ENCODE measurements around the gene CAMK2A.

- TF ChIP-seq CTCF (IDR thresholded peaks at IDR 0.05) (no peak), POLR2AphosphoS5 (IDR thresholded peaks at IDR 0.05) (no peak)
Measured at GRCh38 chr5:150318613-150319483, 29.3 kb upstream of the CAMK2A start.

Measured in sigmoid colon (tissue), 4 donors.